Measurements from ENCODE around the gene TFDP1. TPM values are rescaled to one million over a fixed set of nuclear protein-coding genes. Genes with fewer than 3 reads are reported as not detected.

Gene TFDP1
- polyA plus RNA-seq (ENCODE audit: insufficient read length): 55.5 TPM

DNA sequence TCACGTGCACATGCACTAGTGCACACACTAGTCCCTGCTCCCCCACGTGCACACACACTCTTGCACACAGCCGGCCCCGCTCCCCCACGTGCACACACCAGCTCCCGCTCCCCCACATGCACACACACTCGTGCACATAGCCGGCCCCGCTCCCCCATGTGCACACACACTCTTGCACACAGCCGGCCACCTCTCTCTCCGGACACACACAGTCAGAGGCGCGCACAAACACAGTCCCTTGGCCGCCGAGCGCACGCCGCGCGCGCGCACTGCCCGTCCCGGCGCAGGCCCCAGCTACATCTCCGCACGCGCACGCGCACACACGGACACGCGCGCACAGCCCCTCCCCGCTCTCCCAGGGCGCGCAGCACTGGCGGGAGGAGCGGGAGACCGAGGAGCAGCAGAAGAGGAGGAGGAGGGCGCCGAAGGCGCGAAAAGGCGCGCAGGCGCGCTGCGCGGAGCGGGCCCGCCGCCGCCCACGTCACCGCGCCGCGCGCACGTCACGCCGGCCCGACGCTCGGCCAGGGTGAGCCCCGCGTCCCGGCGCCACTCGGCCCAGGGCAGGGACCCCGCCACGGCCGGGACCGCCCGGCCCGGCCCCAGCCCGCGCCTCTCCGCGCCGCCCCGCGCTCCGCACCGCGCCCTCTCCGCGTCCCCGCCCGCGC is at the start of gene TFDP1:
TSS of gene TFDP1 (plus strand) at position 549 of the 665 bp plus-strand sequence. CDS start 1,085 bp downstream, outside the sequence.
- DNase-seq: peak; percentile 88

GRCh38 chr13:113535381-113535781 is 49.2 kb upstream of the TFDP1 start:
- no peak for DNase-seq

GRCh38 chr13:113536461-113537110 is 48.0 kb upstream of the TFDP1 start:
- DNase-seq: no peak

DNA sequence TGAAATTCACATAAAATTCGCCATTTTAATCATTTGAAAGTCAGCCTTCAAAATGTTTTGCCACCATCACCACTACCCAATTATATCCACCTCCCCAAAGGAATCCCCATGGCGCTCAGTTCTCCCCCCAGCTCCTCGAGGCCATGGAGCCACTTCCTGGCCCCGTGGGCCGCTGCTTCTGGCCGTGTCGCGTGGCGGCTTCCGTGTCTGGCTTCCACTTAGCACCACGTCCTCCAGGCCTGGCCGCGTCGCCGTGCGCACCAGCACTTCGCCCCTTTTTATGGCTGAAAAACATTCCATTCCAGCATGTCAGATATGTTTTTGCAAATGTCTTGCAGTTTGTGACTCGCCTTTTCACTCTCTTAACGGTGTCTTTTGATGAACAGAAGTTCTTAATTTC is 47.3 kb upstream of the TFDP1 start:
- DNase-seq: no peak

GRCh38 chr13:113537909-113538688 is 46.5 kb upstream of the TFDP1 start:
- DNase-seq: no peak

DNA sequence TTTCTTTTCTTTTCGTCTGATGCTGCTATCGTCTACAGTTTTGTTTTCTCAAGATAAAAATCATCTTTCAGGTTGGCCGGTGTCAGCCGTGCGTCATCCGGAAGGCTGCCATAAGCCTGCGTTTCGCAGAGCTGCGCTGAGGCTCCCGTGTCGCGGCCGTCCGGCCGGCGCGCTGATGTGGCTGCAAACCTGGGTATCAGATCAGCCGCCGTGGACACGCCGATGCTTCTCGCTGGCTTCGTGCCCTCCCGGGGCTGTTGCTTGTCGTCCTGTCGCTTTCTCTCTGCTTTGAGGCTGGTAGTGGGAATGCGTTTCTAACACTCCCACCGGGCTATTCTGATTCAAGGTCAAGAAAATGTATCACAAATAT is 45.9 kb upstream of the TFDP1 start:
- DNase-seq: no peak

DNA sequence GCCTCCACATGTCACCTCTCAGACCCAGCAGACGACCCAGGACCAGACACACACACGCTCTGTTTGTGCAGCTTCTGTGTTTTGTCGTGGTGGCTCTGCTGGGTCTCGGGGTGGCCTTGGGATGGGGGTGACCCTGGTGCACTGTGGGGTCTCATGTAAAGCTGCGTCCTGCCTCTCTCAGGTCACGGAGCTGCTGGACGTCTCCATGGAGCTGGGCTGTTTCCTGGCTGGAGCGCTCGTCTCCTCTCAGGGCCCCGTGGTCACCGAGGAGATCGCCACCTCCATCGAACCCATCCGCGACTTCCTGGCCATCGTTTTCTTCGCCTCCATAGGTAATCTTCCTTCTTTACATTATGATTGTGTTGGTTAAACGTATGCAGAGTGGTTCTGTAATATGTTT is 45.4 kb upstream of the TFDP1 start:
- no peak for DNase-seq

DNA sequence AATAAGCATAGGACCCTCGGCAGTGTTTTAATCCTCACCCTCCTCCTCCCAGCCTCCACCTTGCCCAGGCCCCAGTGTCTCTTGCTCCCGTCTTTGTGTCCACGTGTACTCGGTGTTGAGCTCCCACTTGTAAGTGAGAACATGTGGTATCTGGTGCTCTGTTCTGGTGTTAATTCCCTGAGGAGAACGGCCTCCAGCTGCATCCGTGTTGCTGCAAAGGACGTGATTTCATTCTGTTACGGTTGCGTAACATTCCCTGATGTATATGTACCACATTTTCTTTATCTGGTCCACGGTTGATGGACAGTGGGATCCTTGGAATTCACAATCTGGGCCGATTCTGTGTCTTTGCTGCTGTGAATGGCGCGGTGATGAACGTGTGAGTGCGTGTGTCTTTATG is 44.7 kb upstream of the TFDP1 start:
- DNase-seq: no peak

DNA sequence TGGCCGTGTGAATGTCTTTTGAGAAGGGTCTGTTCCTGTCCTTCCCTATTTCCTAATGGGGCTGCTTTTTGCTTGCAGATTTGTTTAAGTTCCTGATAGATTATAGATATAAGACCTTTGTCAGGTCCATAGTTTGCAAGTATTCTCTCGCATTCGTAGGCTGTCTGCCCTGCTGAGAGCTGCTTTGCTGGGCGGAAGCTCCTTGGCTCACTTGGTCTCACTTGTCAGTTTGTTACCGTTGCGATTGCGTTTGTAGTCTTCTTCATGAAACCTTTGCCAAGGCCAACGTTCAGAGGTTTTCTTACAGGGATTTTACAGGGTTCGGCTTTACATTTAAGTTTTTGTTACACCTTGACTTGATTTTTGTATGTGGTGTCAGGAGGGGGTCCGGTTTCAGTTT is 44.0 kb upstream of the TFDP1 start:
- no peak for DNase-seq

DNA sequence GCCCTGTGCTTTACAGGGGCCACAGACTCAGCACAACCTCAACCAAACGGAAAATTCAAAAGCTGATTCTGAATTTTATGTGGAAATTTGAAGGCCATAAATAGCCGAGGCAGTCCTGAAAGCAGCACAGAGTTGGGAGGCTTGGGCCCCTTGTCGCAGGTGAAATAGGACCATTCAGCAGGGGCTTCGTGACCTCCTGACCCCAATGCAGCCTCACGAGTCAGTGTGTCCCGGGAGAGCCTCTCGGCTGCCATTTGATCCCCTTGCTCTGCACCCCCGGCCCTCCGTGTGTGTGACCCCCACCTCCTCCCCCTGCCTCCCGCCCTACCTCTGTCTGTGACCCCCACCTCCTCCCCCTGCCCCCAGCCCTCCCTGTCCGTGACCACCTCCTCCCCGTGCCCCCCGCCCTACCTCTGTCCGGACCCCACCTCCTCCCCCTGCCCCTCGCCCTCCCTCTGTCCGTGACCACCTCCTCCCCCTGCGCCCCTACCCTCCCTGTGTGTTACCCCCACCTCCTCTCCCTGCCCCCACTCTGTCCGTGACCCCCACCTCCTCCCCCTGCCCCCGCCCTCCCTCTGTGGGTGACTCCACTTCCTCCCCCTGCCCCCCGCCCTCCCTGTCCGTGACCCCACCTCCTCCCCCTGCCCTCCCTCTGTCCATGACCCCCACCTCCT is 41.7 kb upstream of the TFDP1 start:
- DNase-seq: no peak

DNA sequence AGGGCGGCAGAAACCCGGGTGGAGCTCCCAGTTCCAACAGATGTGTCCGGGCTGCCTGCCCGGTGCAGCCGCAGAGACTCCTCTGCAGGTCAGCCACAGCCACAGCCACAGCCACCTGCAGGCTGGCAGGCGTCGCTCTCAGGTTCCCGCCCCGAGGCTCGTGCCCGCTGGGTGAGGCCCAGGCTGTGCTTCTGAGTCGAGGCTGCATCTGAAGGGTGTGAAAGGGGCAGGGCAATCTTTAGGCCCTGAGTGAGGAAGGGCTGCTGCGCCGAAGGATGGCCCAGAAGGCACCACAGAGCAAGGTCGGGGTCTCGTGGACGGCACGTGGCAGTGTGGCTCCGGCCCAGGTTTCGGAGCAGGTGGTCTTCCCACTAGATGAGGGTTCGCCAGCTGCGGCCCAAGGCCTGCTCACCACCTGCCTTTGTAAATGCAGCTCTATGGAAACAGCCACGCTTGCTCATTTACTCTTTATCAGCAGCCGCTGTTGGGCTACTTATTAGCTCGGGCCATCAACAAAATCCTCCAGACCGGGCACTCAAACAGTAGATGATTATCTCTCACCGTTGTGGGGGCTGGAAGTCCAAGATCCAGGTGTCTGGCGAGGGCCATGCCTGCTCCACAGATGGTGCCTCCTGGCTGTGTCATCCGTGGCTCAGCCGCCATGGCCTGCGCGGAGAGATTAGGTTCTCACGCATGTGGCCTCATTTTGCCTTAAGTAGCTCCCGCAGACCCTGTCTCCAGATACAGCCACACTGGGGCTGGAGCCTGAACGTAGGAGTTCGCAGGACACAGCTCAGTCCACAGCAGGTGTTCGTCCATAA is 40.3 kb upstream of the TFDP1 start:
- no peak for DNase-seq

GRCh38 chr13:113544896-113545295 is 39.7 kb upstream of the TFDP1 start:
- no peak for DNase-seq

GRCh38 chr13:113545455-113545930 is 39.1 kb upstream of the TFDP1 start:
- DNase-seq: peak; percentile 40

- no peak for DNase-seq
Observed at GRCh38 chr13:113545931-113546516, 38.5 kb upstream of the TFDP1 start.

GRCh38 chr13:113546571-113547237 is 37.8 kb upstream of the TFDP1 start:
- DNase-seq: peak; percentile 43

DNA sequence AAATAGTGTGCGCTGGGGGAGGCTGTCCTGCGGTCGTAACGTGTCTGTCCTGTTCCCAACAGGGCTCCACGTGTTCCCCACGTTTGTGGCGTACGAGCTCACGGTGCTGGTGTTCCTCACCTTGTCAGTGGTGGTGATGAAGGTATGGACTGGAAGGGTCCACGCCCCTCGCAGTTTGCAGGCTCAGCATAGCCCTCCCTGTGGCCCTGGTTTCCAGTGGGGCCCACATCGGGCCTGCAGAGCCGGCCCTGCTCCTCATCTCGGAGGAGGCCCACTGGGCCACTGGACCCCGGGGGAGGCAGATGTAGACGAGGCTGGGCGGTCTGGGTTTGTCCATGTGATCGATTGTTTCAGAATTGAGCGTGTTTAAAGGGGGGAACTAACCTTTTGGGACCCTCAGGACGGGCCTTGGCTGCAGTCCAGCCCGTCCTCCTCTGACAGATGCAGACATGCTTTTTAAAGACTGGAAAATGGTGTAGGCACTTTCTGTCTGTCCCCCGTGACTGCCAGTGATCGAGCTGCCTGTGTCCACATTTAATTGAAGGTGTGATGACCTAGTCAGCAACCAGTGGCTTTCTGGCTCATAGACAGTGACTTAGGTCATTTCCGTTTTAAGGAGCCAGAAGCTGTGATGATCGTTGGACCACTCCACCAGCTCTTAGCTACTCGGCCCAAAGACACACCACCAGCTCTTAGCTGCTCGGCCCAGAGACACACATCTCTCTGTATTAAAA is 37.1 kb upstream of the TFDP1 start:
- peak; percentile 62 for DNase-seq

DNA sequence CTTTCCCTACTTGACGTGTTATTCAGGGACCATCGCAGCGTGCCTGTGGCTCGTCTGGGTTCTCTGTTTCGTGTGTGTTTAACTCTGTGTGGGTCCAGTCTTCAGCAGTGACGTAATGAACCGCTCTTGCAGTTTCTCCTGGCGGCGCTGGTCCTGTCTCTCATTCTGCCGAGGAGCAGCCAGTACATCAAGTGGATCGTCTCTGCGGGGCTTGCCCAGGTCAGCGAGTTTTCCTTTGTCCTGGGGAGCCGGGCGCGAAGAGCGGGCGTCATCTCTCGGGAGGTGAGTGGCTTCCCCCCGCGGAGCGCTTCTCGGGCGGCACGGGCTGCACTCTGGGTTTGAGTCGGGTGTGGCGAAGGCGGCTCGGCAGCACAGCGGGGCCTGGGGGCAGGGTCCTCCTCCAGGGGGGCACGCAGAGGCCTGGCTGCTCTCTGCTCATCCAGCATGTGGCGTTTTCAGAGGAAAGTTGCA is 36.3 kb upstream of the TFDP1 start:
- DNase-seq: no peak

GRCh38 chr13:113548778-113549621 is 35.6 kb upstream of the TFDP1 start:
- DNase-seq: no peak

DNA sequence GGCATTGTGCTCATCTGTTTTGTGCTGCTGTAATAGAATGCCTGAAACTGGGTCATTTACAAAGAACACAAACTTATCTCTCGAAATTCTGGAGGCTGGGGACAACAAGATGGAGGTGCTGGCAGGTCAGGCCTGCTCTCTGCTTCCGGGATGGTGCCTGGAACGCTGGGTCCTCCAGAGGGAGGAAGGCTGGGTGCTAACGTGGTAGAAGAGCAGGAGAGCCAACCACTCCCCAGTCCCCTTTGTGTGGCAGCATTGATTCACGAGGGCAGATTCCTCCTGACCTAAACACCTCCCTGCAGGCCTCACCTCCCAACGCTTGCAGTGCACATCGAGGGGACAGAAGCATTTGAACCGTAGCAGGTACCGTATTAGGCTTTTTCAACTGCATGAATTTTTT is 34.1 kb upstream of the TFDP1 start:
- DNase-seq: no peak

Measured in hindlimb muscle (tissue), 1 donor.